Measurements from ENCODE around the gene COPS2.
A peak's percentile ranks its signal among the peaks of the same experiment; 100 is the strongest.
"Not testable (repeated sequence)": the region's sequence is repeated elsewhere in the genome, so short reads cannot be mapped to it uniquely, and the experiment has no call there.

COPS2 gene

DNA sequence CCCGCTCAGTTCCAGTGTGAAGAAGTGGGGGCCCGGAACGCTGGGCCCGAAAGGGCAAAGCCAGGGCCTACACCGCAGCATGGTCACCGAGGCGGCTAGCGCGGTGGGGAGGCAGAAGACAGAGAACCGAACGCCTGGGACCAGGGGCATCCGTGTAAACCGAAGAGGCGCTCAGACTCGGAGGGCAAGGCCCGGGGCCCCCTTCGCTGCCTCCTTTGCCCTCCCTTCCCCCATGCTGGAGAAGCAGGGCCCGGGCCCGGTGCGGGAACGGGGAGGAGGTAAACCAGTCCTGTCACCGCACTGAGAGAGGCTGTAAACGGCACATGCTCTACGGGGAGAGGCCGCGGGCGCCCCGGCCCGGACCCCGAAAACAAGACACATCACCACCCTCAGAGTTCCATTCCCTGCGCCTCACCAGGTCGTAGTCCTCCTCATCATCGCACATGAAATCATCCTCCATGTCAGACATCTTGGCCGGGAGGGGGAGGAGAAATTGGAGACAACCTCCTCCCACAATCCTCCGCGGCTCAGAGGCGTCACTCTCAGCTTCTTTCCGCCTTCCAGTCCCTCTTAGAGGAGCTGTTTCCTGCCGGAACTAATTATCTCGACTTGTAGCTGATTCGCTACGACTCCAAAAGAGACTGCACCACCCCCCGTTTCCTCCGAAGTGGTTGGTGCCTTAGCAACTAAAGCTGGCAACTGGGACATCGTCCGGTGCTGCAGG is at the start of gene COPS2:
TSS of gene COPS2 (minus strand) at position 490 of the 724 bp plus-strand sequence. CDS start at position 469, 21 bp downstream.
- peak; percentile 97 for DNase-seq

DNA sequence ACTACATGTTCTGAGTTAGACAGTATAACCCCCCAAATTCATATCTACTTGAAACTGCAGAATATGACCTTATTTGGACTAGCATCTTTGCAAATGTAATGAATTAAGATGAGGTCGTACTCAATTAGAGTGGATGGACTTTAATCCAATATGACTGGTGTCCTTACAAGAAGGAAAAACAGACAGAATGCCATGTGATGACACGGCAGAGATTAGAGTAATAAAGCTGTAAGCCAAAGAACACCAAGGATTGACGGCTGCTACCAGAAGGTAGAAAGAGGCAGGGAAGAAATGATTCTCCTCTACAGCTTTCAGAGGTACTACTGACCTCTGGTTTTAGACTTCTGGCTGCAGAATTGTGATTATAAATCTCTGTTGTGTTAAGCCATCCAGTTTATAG is 44.9 kb upstream of the COPS2 start:
- DNase-seq: no peak

DNA sequence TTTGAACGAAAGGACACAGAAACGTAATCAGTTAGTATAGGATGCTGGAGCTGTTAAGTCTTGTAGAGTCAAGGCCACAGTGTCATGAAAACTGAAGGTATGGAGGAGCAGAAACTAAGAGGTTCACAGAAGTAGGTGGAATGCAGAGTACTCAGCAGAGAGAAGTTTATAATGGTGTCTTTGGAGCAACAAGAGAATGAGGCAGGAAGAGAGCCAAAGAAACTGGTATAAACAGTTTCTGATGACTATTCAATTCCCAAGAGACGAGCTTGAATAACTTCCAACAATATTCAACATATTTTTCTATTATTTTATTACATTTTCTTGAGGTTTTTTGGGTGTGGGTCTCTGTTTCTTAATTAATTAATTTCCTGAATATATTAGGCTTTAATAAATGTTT is 44.3 kb upstream of the COPS2 start:
- no peak for DNase-seq

DNA sequence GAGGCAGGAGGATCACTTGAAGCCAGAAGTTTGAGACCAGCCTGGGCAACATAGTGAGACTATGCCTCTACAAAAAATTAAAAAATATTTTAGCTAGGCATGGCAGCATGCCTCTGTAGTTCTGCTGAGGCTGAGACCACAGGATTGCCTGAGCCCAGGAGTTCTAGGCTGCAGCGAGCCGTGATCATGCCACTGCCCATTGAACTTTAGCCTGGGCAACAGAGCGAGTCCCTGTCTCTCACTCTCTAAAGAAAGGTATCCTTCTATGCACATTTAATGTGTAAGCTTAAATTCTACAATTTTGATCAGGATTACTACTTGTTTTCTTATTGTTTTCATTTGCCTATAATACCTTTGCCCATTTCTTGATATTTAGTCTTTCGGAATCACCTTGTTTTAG is 41.5 kb upstream of the COPS2 start:
- no peak for DNase-seq

DNA sequence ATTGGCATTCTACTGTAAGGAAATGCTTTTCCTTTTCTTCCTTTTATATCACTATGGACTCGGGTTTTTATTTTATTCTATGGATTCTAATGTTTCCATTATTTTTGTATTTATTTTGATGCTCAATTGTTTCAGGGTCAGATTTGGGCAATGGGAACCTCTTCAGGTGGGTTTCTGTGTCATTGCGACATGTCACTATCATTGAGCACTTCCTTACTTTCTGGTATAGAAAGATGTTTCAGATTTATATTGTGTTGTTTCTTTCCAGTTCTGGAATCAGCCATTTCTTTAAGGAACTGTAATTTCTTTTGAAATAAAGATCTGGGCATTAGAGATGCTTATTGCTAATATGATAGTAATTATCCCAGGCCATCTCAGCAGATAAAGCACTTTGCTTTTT is 36.5 kb upstream of the COPS2 start:
- no peak for DNase-seq

DNA sequence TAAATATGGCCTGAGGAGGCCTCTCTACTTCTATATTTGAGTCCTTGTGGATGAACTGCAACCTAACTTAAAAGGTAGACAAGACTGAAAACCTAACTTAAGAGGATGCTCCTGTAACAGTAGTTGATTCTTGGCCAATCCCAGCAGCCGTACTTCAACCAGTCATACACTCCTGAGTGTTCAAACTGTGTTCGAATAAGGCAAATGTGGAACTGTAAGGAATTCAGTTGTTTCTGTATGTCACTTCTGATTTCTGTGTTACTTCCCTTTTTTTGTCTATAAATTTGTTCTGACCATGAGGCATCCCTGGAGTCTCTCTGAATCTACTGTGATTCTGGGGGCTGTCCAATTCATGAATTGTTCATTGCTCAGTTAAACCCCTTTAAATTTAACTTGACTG is 35.2 kb upstream of the COPS2 start:
- no peak for DNase-seq

DNA sequence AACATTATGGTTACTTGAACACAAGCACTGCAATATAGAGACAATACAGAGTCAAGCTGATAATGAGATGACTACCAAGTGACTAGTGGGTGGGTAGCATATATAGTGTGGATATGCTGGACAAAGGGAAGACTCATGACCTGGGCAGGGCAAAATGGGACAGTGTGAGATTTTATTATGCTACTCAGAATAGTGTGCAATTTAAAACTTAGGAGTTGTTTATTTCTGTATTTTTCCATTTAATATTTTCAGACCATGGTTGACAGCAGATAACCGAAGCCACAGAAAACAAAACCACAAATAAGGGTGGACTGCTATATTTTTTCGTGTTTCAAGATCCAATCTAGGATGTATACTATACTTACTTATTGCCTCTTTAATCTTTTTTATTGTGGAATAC is 34.2 kb upstream of the COPS2 start:
- DNase-seq: no peak

DNA sequence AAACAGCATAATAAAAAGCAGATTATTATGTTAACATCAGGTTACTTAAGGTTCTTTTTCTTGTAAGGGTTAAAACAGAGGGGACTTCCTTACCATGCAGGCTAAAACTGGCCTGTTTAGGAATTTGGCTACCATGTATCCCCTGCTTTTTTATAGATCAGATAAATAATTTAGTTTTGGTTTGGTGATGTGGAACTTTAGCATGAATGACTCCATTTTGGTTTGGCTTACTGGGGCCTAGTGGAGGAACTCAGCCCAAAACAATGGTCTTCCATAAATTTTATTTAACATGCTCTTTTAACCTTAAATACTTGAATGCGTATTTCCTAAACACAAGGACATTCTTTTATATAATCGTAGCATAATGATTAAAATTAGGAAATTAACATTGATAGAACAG is 33.5 kb upstream of the COPS2 start:
- DNase-seq: no peak

DNA sequence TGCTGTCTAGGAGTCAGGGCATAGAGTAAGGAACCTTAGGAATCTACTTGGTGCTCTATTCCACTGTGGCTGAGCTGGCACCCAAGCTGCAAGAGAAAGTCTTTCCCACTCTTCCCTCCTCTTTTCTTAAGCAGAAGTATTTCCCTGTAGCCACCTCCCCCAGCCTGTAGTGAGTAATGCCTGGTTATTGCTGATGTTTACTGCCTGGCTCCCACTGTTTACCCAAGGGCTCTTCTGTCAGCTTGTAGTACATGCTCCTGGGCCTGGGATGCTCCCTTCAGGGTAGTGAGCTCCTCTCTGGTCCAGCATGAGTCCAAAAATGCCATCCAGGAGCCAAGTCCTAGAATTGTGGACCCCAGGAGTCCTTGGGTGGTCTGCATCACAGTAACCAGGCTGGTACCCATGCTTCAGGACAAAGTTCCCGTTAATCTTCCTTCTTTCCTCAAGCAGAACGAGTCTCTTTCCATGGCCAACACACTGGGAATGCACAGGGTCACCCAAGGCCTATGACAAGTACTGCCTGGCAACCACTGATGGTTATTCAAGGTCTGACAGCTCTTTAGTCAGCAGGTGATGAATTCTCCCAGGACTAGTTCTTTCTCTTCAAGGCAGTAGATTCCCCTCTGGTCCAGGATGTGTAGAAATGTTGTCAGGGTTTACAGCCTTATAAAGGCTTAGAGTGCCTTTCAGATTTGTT is 32.3 kb upstream of the COPS2 start:
- DNase-seq: no peak

DNA sequence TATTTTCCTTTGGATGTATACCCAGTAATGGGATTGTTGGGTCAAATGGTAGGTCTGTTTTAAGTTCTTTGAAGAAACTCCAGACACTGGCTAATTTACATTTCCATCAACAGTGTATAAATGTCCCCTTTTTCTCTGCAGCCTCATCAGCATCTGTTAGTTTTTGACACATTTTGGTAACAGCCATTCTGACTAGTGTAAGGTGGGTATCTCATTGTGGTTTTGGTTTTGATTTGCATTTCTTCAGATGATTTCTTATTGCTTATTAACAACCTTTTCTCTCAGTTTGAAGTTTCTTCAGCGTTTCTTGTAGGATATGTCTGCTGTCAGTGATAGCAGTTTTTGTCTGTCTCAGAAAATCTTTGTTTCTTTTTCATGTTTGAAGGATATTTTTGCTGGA is 30.1 kb upstream of the COPS2 start:
- no peak for DNase-seq

DNA sequence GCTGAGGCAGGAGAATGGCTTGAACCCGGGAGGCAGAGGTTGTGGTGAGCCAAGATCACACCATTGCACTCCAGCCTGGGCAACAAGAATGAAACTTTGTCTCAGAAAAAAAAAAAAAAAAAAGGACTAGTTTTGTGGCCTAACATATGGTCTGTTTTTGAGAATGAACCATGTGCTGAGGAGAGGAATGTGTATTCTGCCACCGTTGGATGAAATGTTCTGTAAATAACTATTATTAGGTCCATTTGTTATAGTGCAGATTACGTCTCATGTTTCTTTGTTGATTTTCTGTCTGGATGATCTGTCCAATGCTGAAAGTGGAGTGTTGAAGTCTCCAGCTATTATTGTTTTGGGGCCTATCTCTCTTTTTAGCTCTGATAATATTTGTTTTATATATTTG is 28.3 kb upstream of the COPS2 start:
- DNase-seq: not testable (repeated sequence)

DNA sequence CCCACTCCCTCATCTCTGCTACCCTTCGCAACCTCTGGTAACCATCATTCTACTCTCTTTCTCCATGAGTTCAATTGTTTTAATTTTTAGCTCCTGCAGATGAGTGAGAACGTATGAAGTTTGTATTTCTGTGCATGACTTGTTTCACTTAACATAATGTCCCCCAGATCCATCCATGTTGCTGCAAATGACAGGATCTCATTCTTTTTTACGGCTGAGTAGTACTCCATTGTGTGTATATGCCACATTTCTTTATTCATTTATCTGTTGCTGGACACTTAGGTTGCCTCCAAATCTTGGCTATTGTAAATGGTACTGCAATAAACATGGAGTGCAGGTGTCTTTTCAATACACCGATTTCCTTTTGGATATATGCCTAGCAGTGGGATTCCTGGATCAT is 26.7 kb upstream of the COPS2 start:
- DNase-seq: no peak

DNA sequence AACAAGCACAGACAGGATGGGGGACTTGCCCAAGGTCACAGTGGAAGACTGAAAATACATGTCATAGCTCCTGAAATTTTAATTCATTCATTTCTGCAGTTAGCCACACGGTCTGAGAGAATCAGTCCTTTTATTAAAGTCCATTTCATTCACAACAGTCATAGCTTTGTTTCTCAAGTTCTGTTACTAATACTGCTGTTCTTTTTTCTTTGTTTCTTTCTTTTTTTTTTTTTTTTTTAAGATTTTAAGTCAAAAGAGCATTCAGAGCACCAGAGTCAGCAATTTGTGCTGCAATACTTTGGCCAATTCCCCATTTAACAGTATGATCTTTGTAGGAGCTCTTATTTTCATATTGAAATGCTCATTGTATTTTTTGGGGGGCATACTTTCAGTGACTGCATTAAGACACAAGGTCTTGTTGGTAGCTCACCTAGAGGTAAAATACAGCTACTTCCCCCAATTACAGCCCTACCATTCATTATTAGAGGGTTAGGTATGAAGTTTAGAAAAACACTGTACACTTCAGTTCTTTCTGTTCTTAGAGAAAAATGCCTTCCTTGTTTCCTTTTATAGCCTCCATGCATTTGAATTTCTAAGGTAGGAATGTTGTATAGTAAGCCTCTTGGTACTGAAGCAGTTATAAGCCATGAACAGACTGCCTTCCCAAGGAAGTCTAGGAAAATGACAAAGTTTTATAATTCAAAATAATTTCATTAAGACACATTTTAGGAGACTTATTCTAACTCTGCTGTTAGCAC is 24.2 kb upstream of the COPS2 start:
- DNase-seq: no peak

DNA sequence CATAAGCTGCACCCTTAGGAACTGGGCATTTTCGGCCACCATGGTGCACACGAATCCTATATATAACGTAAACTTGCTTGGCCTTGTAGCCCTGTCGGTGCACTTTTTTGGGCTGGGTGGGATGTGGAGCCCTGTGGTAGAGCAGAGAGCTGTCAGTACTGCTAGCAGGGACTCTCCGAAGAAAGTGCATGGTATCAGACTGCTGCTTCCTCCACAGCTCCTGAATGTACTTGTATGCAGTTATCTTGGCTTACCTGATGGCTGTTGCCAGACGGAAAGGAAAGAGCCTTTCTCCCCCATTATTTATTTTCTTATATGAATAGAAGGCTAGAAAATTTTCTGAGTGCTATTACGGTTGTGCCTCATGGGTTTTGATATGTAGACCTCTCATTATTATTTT is 23.1 kb upstream of the COPS2 start:
- DNase-seq: no peak

DNA sequence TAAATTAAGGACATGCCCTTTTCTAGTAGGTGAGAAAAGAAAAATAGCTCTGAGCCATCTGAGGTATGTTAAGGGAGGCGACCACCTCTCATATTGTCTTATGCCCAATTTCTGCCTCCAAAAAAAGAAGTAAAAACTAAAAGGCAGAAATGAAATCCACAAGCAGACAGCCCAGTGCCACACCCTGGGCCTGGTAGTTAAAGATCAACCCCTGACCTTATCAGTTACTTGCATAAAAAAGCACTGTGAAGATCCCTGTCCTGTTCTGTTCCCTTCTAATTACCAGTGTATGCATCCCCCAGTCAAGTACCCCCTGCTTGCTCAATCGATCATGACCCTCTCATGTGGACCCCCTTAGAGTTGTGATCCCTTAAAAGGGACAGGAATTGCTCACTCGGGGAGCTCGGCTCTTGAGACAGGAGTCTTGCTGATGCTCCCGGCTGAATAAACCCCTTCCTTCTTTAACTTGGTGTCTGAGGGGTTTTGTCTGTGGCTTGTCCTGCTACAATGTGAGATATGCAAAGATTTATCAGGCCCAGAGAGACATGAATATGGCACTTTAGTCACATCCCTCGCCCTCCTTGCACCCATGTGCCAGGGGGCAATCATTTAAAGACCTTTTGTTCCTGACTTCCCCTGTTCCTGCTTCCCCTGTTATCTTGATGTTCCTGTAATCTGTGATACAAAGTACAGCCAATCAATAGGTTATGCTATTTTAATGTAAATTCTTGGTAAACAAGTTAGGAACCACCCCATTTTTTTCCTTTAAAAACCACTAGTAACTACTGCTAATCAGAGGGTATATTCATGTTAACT is 20.4 kb upstream of the COPS2 start:
- not testable (repeated sequence) for DNase-seq

DNA sequence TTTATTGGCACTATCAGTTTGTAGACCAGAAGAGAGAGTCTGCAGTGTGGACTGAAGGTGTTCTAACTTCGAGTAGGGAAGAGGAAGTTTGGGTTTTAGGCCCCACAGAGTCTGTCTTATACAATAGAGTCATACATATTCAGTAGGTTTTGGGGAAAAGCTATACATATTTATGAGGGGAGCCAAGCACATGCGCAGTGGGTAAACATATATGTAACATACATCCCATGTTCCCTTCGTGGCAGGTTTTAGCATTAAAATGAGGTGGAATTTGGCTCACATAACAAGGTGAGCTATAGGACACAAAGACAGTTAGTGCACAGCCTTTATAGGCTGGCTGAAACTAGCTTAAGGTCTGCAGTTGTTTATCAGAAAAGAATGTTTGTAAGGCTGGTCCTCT is 19.5 kb upstream of the COPS2 start:
- no peak for DNase-seq

DNA sequence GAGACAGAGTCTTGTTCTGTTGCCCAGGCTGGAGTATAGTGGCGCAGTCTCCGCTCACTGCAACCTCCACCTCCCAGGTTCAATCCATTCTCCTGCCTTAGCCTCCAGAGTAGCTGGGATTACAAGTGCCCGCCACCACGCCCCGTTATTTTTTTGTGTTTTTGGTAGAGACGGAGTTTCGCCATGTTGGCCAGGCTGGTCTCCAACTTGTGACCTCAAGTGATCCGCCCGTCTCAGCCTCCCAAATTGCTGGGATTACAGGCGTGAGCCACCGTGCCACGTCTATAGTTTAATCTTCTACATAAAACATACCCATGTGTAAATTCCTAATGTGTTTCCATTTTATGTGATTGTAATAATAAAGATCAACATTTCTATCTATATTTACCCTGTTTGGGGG is 16.4 kb upstream of the COPS2 start:
- no peak for DNase-seq

DNA sequence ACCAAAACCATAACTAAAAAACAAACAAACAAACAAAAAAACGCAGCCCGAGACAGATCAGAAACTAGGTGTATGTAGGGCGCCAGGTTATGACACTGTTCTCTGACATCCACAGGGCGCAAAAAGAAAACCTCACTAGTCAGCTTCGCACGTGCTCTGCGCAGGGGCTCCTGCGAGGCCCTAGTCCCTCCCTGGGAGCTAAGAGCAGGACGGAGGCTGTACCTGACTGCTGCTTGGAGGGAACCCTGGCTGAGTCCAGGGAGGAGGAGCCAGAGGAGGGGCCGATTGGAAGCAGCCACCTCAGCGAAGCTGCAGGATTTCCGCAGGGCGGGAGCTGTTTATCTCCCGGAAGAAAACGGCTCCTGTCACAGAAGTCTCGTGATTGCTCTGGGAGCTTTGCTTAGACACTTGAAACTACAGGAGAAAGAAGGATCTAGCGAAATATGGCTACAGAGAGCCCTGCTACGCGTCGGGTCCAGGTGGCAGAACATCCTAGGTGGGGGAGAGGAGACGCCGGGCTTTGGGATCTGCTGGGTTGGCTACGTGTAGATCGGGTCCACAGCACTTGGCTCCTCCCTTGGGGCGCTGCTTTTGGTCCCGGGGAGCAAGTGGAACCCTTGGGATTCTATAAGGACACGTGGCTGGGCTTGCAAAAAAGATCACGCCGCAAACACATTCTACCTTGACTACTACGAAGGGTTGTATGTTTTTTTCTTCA is 14.6 kb upstream of the COPS2 start, which contains the start of gene GALK2:
TSS of gene GALK2 (plus strand) at position 368 of the 718 bp plus-strand sequence. CDS start at position 444, 76 bp downstream.
- peak; percentile 63 for DNase-seq

DNA sequence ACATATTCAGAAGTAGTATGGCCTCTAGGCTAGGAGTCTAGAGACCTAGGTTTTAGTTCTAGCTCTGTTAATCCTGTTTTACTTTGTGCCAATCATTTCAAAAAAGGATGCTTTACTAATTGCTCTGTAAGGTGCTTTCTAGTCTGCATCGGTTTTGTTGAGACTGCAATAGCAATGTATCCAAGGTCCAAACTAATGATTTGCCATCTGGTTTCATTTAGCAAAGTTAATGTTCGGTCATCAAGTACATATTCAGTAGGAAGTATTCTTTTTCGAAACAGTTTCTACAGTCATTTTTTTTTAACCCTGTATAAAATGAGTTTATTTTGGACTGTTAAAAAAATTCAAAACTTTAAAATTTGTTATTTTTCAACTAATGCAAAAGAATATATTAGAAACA is 12.6 kb upstream of the COPS2 start:
- DNase-seq: no peak

DNA sequence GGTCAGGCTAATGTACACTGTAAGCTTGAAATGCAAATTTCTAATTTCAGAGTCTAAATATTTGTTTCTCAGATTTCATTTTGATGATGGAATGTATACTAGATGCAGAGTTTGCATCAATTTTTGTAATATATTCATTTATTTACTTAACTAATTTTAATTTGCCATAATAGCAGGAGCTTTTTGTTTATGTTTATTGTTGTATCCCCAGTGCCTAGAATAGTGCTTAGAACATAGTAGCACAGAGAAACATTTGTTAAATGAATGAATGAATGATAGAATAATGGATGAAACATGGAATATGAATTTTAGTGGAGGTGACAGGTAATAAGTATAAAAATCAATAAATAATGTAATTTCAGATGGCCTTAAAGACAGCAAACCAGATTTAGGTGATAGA is 9.5 kb upstream of the COPS2 start:
- DNase-seq: no peak

DNA sequence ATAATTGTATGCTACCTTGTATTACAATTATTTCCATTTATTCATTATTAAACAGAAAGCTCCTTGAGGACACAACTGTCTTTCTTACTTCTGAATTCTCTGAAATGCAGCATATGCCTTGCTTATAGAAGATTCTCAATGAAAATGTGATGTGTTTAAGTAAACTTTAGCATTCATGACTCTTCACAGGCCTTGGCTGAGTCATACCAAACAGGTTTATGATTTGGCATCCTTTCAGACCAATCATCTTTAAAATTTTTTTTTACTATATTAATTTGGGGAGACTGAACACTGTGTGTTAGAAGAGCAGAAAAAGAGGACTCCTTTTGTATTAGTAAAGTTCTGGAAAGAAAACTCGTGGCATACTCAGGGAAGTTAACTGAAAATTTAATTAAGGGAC is 8.3 kb upstream of the COPS2 start:
- no peak for DNase-seq
